ENCODE data around the gene RNF215.

- TF ChIP-seq CTCF (IDR thresholded peaks at IDR 0.05; ENCODE audit: low read depth, low read length), result no peak
- no peak for TF ChIP-seq MYC (IDR thresholded peaks at IDR 0.05; ENCODE audit: low read depth, low read length)
Measured at GRCh38 chr22:30337461-30337778, 49.8 kb downstream of the RNF215 start.
